H1 (cell line): ENCODE results near the gene SHISA9. TPM values are rescaled to one million over a fixed set of nuclear protein-coding genes. Genes with fewer than 3 reads are reported as not detected.

Experiments
- CTCF ChIA-PET: fragments of 300-600 bp; sonication (Branson Sonifier 250); formaldehyde crosslinking; loops from one replicate; lab custom pipeline; 2021; ENCODE audit not compliant: partially characterized antibody; lab: Charles Lee
- POLR2A ChIA-PET: fragments of 300-600 bp; sonication (Branson Sonifier 250); formaldehyde crosslinking; loops from one replicate; lab custom pipeline; 2021; ENCODE audit warnings: inconsistent platforms; ENCODE audit not compliant: partially characterized antibody; lab: Charles Lee
- DNase-seq, 2 experiments: peaks; one replicate each; pipeline versions ENCODE4 v3.0.0 to v3.0.0-alpha.2; 2010 to 2022; ENCODE audit warnings: low spot score in 2 of 2, low read depth in 1 of 2, mixed read lengths in 1 of 2
- FAIRE-seq: peaks from 2 replicates; lab custom pipeline; 2011; peaks lifted over from hg19 to GRCh38; lab: Jason Lieb, UNC
- H2AFZ ChIP-seq: 2 replicates; pipeline ENCODE4 v1.8.1; 2012; ENCODE audit warnings: low read length, inconsistent platforms
- H2AK5ac ChIP-seq: 2 replicates; pipeline ENCODE4 v1.6.1; 2013; ENCODE audit warnings: low read depth, low read length
- H2BK120ac ChIP-seq: replicated peaks from 2 replicates; pipeline ENCODE3; 2013; ENCODE audit warnings: low read depth, low read length, inconsistent platforms
- H2BK12ac ChIP-seq: 2 replicates; pipeline ENCODE4 v1.6.1; 2013; ENCODE audit warnings: low read depth, low read length
- H2BK15ac ChIP-seq: 2 replicates; pipeline ENCODE4 v1.6.1; 2013; ENCODE audit warnings: low read length
- H2BK20ac ChIP-seq: 2 replicates; pipeline ENCODE4 v1.6.1; 2013; ENCODE audit warnings: low read length
- H2BK5ac ChIP-seq: 2 replicates; pipeline ENCODE4 v1.6.1; 2013; ENCODE audit warnings: low read depth, low read length
- H3K14ac ChIP-seq: 2 replicates; pipeline ENCODE4 v1.6.1; 2013; ENCODE audit warnings: inconsistent platforms; ENCODE audit not compliant: insufficient read length
- H3K18ac ChIP-seq: 2 replicates; pipeline ENCODE4 v1.6.1; 2013; ENCODE audit warnings: low read length; ENCODE audit errors: extremely low read depth
- H3K23ac ChIP-seq: 2 replicates; pipeline ENCODE4 v1.6.1; 2013; ENCODE audit warnings: inconsistent platforms; ENCODE audit not compliant: insufficient read length
- H3K23me2 ChIP-seq: 2 replicates; pipeline ENCODE4 v1.6.1; 2013; ENCODE audit warnings: low read depth, low read length
- H3K27ac ChIP-seq: 2 replicates; pipeline ENCODE4 v1.6.1; 2011; ENCODE audit warnings: low read depth, low read length, inconsistent platforms
- H3K27me3 ChIP-seq, 4 experiments: replicated peaks in 1 of 4; 1 replicate in 1 of 4; 2 replicates in 3 of 4; pipeline versions ENCODE4 v1.6.1 to v1.8.1; 2011 to 2013; ENCODE audit warnings: low read length in 3 of 4, mild to moderate bottlenecking in 3 of 4, inconsistent platforms in 2 of 4, mixed read lengths in 2 of 4, moderate library complexity in 1 of 4; ENCODE audit not compliant: control insufficient read depth in 3 of 4, insufficient read depth in 3 of 4; ENCODE audit errors: extremely low read depth in 1 of 4
- H3K36me3 ChIP-seq, 4 experiments: 2 replicates each; pipeline versions ENCODE4 v1.6.1 to v1.8.1; 2011 to 2013; ENCODE audit warnings: mild to moderate bottlenecking in 4 of 4, low read length in 3 of 4, moderate library complexity in 2 of 4, control low read depth in 1 of 4, inconsistent platforms in 1 of 4; ENCODE audit not compliant: insufficient read depth in 4 of 4, control insufficient read depth in 2 of 4
- H3K4ac ChIP-seq: replicated peaks from 2 replicates; pipeline ENCODE3; 2013; ENCODE audit warnings: low read length, low read depth, mixed read lengths, inconsistent platforms; ENCODE audit not compliant: insufficient read length
- H3K4me1 ChIP-seq, 4 experiments: replicated peaks in 1 of 4; 1 replicate in 1 of 4; 2 replicates in 3 of 4; pipeline versions ENCODE4 v1.6.1 to v1.8.1; 2011 to 2013; ENCODE audit warnings: low read length in 3 of 4, inconsistent platforms in 2 of 4, mixed read lengths in 1 of 4; ENCODE audit not compliant: insufficient read depth in 4 of 4, control insufficient read depth in 3 of 4
- H3K4me2 ChIP-seq, 2 experiments: 2 replicates each; pipeline versions ENCODE4 v1.6.1 to v1.8.1; 2011 to 2013; ENCODE audit warnings: low read depth in 2 of 2, low read length in 2 of 2, control low read depth in 1 of 2, inconsistent platforms in 1 of 2, mild to moderate bottlenecking in 1 of 2; ENCODE audit not compliant: insufficient read depth in 1 of 2
- H3K4me3 ChIP-seq, 4 experiments: fragments of 200-600, 300-600 bp in 1 of 4; sonication (generic), shearing (Covaris generic), sonication (Bioruptor Twin) in 1 of 4; 2 replicates each; pipeline versions ENCODE4 v1.5.1 to v1.8.1; 2011 to 2016; ENCODE audit warnings: low read length in 4 of 4, low read depth in 3 of 4, control low read depth in 2 of 4, inconsistent platforms in 2 of 4, mild to moderate bottlenecking in 2 of 4, mixed read lengths in 1 of 4, moderate library complexity in 1 of 4; ENCODE audit not compliant: insufficient read depth in 2 of 4; ENCODE audit errors: extremely low read depth in 1 of 4
- H3K56ac ChIP-seq: replicated peaks from 2 replicates; pipeline ENCODE3; 2013; ENCODE audit warnings: low read depth, mild to moderate bottlenecking, mixed read lengths, low read length, inconsistent platforms; ENCODE audit not compliant: insufficient read length
- H3K79me1 ChIP-seq: 2 replicates; pipeline ENCODE4 v1.6.1; 2013; ENCODE audit warnings: low read depth, low read length, control low read depth
- H3K79me2 ChIP-seq, 2 experiments: 2 replicates each; pipeline versions ENCODE4 v1.6.1 to v1.8.1; 2012 to 2013; ENCODE audit warnings: low read length in 2 of 2, mild to moderate bottlenecking in 2 of 2, inconsistent platforms in 1 of 2; ENCODE audit not compliant: insufficient read depth in 2 of 2, control insufficient read depth in 1 of 2
- H3K9ac ChIP-seq, 4 experiments: replicated peaks in 1 of 4; 1 replicate in 1 of 4; 2 replicates in 3 of 4; pipeline versions ENCODE4 v1.6.1 to v1.8.1; 2011 to 2013; ENCODE audit warnings: low read depth in 3 of 4, low read length in 3 of 4, control low read depth in 2 of 4, mild to moderate bottlenecking in 2 of 4, moderate library complexity in 2 of 4, inconsistent platforms in 1 of 4; ENCODE audit errors: extremely low read depth in 1 of 4
- H3K9me3 ChIP-seq, 2 experiments: 2 replicates each; pipeline versions ENCODE4 v1.6.1 to v1.8.1; 2012 to 2013; ENCODE audit warnings: mild to moderate bottlenecking in 2 of 2, moderate library complexity in 2 of 2, control low read depth in 1 of 2, inconsistent platforms in 1 of 2, low read depth in 1 of 2, low read length in 1 of 2, mixed read lengths in 1 of 2; ENCODE audit not compliant: insufficient read depth in 2 of 2
- H4K20me1 ChIP-seq, 2 experiments: replicated peaks in 1 of 2; 2 replicates each; pipeline versions ENCODE3 to v1.8.1; 2011 to 2013; ENCODE audit warnings: inconsistent platforms in 2 of 2, low read length in 2 of 2, mild to moderate bottlenecking in 1 of 2; ENCODE audit not compliant: insufficient read depth in 2 of 2, control insufficient read depth in 1 of 2
- H4K5ac ChIP-seq: 2 replicates; pipeline ENCODE4 v1.6.1; 2013; ENCODE audit warnings: low read length, low read depth, mixed read lengths, inconsistent platforms; ENCODE audit not compliant: insufficient read length
- H4K8ac ChIP-seq: 2 replicates; pipeline ENCODE4 v1.8.0; 2013; ENCODE audit warnings: mild to moderate bottlenecking, moderate library complexity, low read length, inconsistent platforms; ENCODE audit not compliant: insufficient read depth; ENCODE audit errors: extremely low read depth
- H4K91ac ChIP-seq: replicated peaks from 2 replicates; pipeline ENCODE3; 2013; ENCODE audit warnings: low read length, mixed read lengths, inconsistent platforms; ENCODE audit not compliant: insufficient read length
- ASH2L ChIP-seq: fragments of 200-600, 300-600 bp; sonication (generic); IDR thresholded peaks from one replicate; pipeline ENCODE4 v1.7.1; 2017; ENCODE audit warnings: low read length
- BCL11A ChIP-seq, 2 experiments: IDR thresholded peaks; one replicate each; pipeline ENCODE4 v1.6.1; 2011; ENCODE audit warnings: low read depth in 2 of 2, low read length in 2 of 2, mild to moderate bottlenecking in 2 of 2
- CBX5 ChIP-seq: fragments of 300-800, 300-1000 bp; sonication (generic); IDR thresholded peaks from 2 replicates; pipeline ENCODE4 v1.7.1; 2016; ENCODE audit warnings: antibody characterized with exemption, low read length, low read depth
- CHD1 ChIP-seq: IDR thresholded peaks from 2 replicates; pipeline ENCODE4 v1.6.1; 2012; ENCODE audit warnings: low read depth, low read length, improper control_type of control experiment
- CTBP2 ChIP-seq: IDR thresholded peaks from 2 replicates; pipeline ENCODE4 v1.7.0; 2011; ENCODE audit warnings: borderline replicate concordance, mild to moderate bottlenecking, moderate library complexity, mixed read lengths, low read length; ENCODE audit not compliant: insufficient read depth, insufficient read length
- EZH2 ChIP-seq: fragments of 200-600 bp; sonication (generic); IDR thresholded peaks from 2 replicates; pipeline ENCODE4 v1.7.1; 2012; ENCODE audit warnings: low read depth, mild to moderate bottlenecking, moderate library complexity, low read length, inconsistent platforms; ENCODE audit not compliant: severe bottlenecking
- FOSL1 ChIP-seq: IDR thresholded peaks from 2 replicates; pipeline ENCODE4 v1.6.1; 2011; ENCODE audit warnings: mild to moderate bottlenecking, low read depth, low read length, moderate library complexity; ENCODE audit not compliant: insufficient read depth
- JUND ChIP-seq: IDR thresholded peaks from 2 replicates; pipeline ENCODE4 v1.6.1; 2011; ENCODE audit warnings: mild to moderate bottlenecking, improper control_type of control experiment, low read length
- MAX ChIP-seq: IDR thresholded peaks from 2 replicates; pipeline ENCODE4 v1.6.1; 2012; ENCODE audit warnings: inconsistent platforms
- SAP30 ChIP-seq: fragments of 300-600 bp; sonication (generic); IDR thresholded peaks from 2 replicates; pipeline ENCODE4 v1.7.1; 2012; ENCODE audit warnings: low read length, moderate library complexity, mild to moderate bottlenecking, inconsistent platforms; ENCODE audit not compliant: insufficient read depth, insufficient replicate concordance
- TAF7 ChIP-seq: optimal IDR thresholded peaks from 2 replicates; pipeline ENCODE3; 2011; ENCODE audit warnings: low read depth, mild to moderate bottlenecking, inconsistent platforms, low read length, moderate library complexity, borderline replicate concordance
- YY1 ChIP-seq: IDR thresholded peaks from 2 replicates; pipeline ENCODE4 v1.6.1; 2011; ENCODE audit warnings: low read depth, mild to moderate bottlenecking, low read length
- WGBS, 2 experiments: shearing (Covaris generic) in 1 of 2; methylation state at CpG; one replicate each; pipeline versions ENCODE4 v1.1.6 to v1.1.7; 2013 to 2015; ENCODE audit warnings: low lambda C conversion rate in 2 of 2, mixed read lengths in 2 of 2, inconsistent platforms in 1 of 2, low coverage in 1 of 2, missing lambda C conversion rate in 1 of 2; ENCODE audit not compliant: insufficient replicate concordance in 2 of 2, insufficient coverage in 1 of 2, insufficient read length in 1 of 2; ENCODE audit errors: extremely low coverage in 1 of 2, missing lambda C conversion rate in 1 of 2; 5-methylcytosine and 5-hydroxymethylcytosine counted together
- polyA plus RNA-seq, 7 experiments: library from polyadenylated mRNA; depleted of rRNA in 3 of 7; stranded (reverse) in 5 of 7; unstranded in 2 of 7; fragments of >200 nt in 5 of 7; fragments of 200-250 nt in 2 of 7; gene quantifications; 1 replicate in 5 of 7; 2 replicates in 1 of 7; 4 replicates in 1 of 7; pipeline versions ENCODE4 v1.2.1 to v1.2.3, GENCODE V29; 2011 to 2013; ENCODE audit warnings: missing spikeins in 2 of 7, mixed read lengths in 2 of 7
- total RNA-seq: library from RNA; stranded (reverse); fragmentation: NEBNext Ultra II Directional; extraction: Animal tissue kit (Norgen Biotek cat#: 25700); gene quantifications from 2 replicates; pipeline ENCODE4 v1.2.1, GENCODE V29; 2021
- TF ChIP-seq, protein P1 (sequence below): IDR thresholded peaks from 2 replicates; pipeline ENCODE4 v1.6.1; 2012; ENCODE audit warnings: inconsistent platforms

The SHISA9 gene
- total and polyA plus RNA-seq, 2 of the 8 experiments (the other 6 are each of a cell fraction or from before 2014, with no cell fraction given) = 25.6 to 39.8 TPM

DNA sequence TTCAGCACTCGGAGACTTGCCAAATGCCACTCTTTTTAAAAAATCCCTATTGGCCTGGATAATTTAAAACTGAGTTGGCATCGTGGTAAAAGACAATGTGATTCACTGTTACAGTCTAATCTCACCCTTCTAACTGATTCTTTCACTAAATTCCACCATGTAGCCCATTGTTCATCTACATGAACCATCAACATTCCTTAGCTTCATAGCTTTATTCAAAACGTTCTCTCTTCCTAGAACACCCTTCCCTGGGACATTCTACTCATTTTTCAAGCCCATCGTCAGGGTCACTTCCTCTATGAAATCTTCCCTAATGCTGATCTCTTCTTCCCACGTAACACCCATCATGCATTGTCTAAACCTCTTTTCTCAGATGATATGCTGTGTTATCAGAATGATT, 15.7 kb upstream of the SHISA9 start:
- H3K18ac ChIP-seq = no peak overlapping the region
- FAIRE-seq (no peak), DNase-seq (no peak)
- no peaks in the 10 kb centered on the region for H3K36me3 ChIP-seq
- H3K4me2 ChIP-seq = no peak overlapping the region
- H3K79me2 ChIP-seq = no peaks in the 10 kb centered on the region
- H4K91ac ChIP-seq = no peak overlapping the region
- no peaks in the 10 kb centered on the region for H4K20me1 ChIP-seq
- H2BK120ac ChIP-seq = no peak overlapping the region
- H3K4me3 ChIP-seq = no peak overlapping the region
- no peak overlapping the region for H3K23ac ChIP-seq
- WGBS, 2 experiments = 66% methylated on average over 5 of the region's 5 CpGs; no CpG with 5 or more reads in 1 of the 2 experiments
- ChIA-PET CTCF (interaction anchor here (0.7 to 3.1 kb wide), 4 partner anchors 10 to 431 kb away, joined by 3 to 17 read pairs (median 6); no protein-coding TSS in a partner anchor), POLR2A (no interaction called here)
- H3K56ac ChIP-seq = no peak overlapping the region
- no peaks in the 10 kb centered on the region for H3K9me3 ChIP-seq
- no peak overlapping the region for H2BK12ac ChIP-seq
- H4K8ac ChIP-seq = no peak overlapping the region
- no peaks in the 10 kb centered on the region for H3K79me1 ChIP-seq
- no peak overlapping the region for H4K5ac ChIP-seq
- H3K23me2 ChIP-seq = no peaks in the 10 kb centered on the region
- H2AK5ac ChIP-seq = no peak overlapping the region
- no peak overlapping the region for H2BK15ac ChIP-seq
- H3K4me1 ChIP-seq = no peaks in the 10 kb centered on the region
- no peak overlapping the region for H3K27ac ChIP-seq
- H2BK5ac ChIP-seq = no peak overlapping the region
- no peak overlapping the region for H3K4ac ChIP-seq
- no peaks in the 10 kb centered on the region for H3K27me3 ChIP-seq
- H2AFZ ChIP-seq = no peak overlapping the region
- H2BK20ac ChIP-seq = no peak overlapping the region
- no peak overlapping the region for H3K14ac ChIP-seq
- no peak overlapping the region for H3K9ac ChIP-seq
- TF ChIP-seq JUND (no peak), EZH2 (no peak), MAX (no peak), CHD1 (no peak), YY1 (no peak), BCL11A (IDR thresholded peaks at IDR 0.05; ENCODE audit: low read depth in 2 of 2, low read length in 2 of 2) (no peak), CBX5 (no peak), CTBP2 (no peak), ASH2L (no peak), SAP30 (no peak), FOSL1 (no peak), TAF7 (no peak)
- TF ChIP-seq, protein P1, sequence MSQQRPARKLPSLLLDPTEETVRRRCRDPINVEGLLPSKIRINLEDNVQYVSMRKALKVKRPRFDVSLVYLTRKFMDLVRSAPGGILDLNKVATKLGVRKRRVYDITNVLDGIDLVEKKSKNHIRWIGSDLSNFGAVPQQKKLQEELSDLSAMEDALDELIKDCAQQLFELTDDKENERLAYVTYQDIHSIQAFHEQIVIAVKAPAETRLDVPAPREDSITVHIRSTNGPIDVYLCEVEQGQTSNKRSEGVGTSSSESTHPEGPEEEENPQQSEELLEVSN = no peak
